Ovary (tissue), 9 donors: ENCODE results near the gene STON1. TPM values are rescaled to one million over a fixed set of nuclear protein-coding genes. Genes with fewer than 3 reads are reported as not detected.
"Not testable (repeated sequence)": the region's sequence is repeated elsewhere in the genome, so short reads cannot be mapped to it uniquely, and the experiment has no call there.

ENCODE experiments used
- DNase-seq, 5 donors: peaks; one replicate each; pipeline ENCODE4 v3.0.0-alpha.2; 2019 to 2020
- H3K27ac ChIP-seq, 2 donors: fragments of 200-600 bp; one replicate each; pipeline versions ENCODE4 v1.5.1 to v1.8.0; 2019 to 2022
- H3K27me3 ChIP-seq: fragments of 200-600 bp; one replicate; pipeline ENCODE4 v1.8.0; 2022
- H3K36me3 ChIP-seq: fragments of 200-600 bp; sonication (generic); one replicate; pipeline ENCODE4 v1.5.1; 2019
- H3K4me1 ChIP-seq: one replicate; pipeline ENCODE4 v1.8.1; 2013; ENCODE audit warnings: mild to moderate bottlenecking, moderate library complexity; ENCODE audit not compliant: insufficient read depth
- H3K4me3 ChIP-seq: fragments of 200-600 bp; sonication (generic); one replicate; pipeline ENCODE4 v1.5.1; 2017
- H3K9me3 ChIP-seq, 2 donors: fragments of 200-600 bp in 1 of 2; sonication (generic) in 1 of 2; one replicate each; pipeline versions ENCODE4 v1.5.1 to v1.8.1; 2013 to 2019; ENCODE audit warnings: mild to moderate bottlenecking in 1 of 2, moderate library complexity in 1 of 2
- CTCF ChIP-seq, 3 donors: fragments of 450-650 bp in 2 of 3; fragments of 200-600 bp in 1 of 3; IDR thresholded peaks; one replicate each; pipeline versions ENCODE4 v1.5.1 to v1.8.0; 2016 to 2022; ENCODE audit warnings: antibody characterized with exemption in 3 of 3, mild to moderate bottlenecking in 1 of 3
- EP300 ChIP-seq: sonication (generic); formaldehyde crosslinking; IDR thresholded peaks from one replicate; pipeline ENCODE4 v1.6.1; 2017; ENCODE audit warnings: antibody characterized with exemption
- POLR2A ChIP-seq: fragments of 450-650 bp; IDR thresholded peaks from one replicate; pipeline ENCODE4 v1.6.1; 2017; ENCODE audit warnings: antibody characterized with exemption, mild to moderate bottlenecking, moderate library complexity
- WGBS, 3 donors: extraction: QIAGEN DNeasy Blood & Tissue Kit in 1 of 3; methylation state at CpG; one replicate each; pipeline versions ENCODE4 v1.1.5 to v1.1.7; 2013 to 2017; 5-methylcytosine and 5-hydroxymethylcytosine counted together
- intact Hi-C, 4 donors: fragments of 100-400 bp; cut with DNase I; formaldehyde crosslinking; loops; one replicate each; pipeline versions ENCODE4 v1.11.0 to v1.15.1; 2022 to 2023
- polyA plus RNA-seq, 2 donors: library from polyadenylated mRNA; stranded (reverse); fragments of 200-250 nt in 1 of 2; fragments of 350-450 nt in 1 of 2; fragmentation: Illumina TruSeq in 1 of 2; extraction: RNeasy Lipid Tissue Mini Kit (QIAGEN cat#74804) in 1 of 2; gene quantifications; one replicate each; pipeline ENCODE4 v1.2.3, GENCODE V29; 2013 to 2014
- total RNA-seq, 7 donors: library from RNA; depleted of rRNA in 2 of 7; stranded (reverse); fragments of >200 nt in 2 of 7; fragmentation: NEBNext Ultra II Directional in 3 of 7; extraction: Animal tissue kit (Norgen Biotek cat#: 25700) in 3 of 7; gene quantifications; one replicate each; pipeline versions ENCODE4 v1.1.0 to v1.2.4, GENCODE V29; 2016 to 2023
- donor health status: DM: no; HTN: no; CAD: no; lungs with moderate emphysema.
- donor health status: DM: no; HTN: no; CAD: no.
- donor health status: Bipolar disorder and iron deficiency.
- donor health status: DM: yes; HTN: yes; CAD: no.
- donor health status: DM: no; HTN: no; CAD: no.
- donor health status: DM: yes; HTN: yes; CAD: no.

Gene STON1
- total and polyA plus RNA-seq, 9 donors = 17.7 to 52.5 (median 38.0) TPM

GRCh38 chr2:48607307-48608014 is 77.5 kb downstream of the STON1 start:
- Histone ChIP-seq H3K27ac (no peak overlapping the region), H3K36me3 (no peaks in the 10 kb centered on the region), H3K9me3 (no peaks in the 10 kb centered on the region), H3K4me3 (no peak overlapping the region), H3K27me3 (no peaks in the 10 kb centered on the region), H3K4me1 (no peaks in the 10 kb centered on the region)
- WGBS, 3 donors = 81 to 84% (median 83%) methylated on average over 10 of the region's 10 CpGs
- intact Hi-C loops = no loop called here
- DNase-seq = no peak
- no peak for TF ChIP-seq POLR2A
- TF ChIP-seq EP300 = no peak
- no peak for TF ChIP-seq CTCF (IDR thresholded peaks at IDR 0.05)

GRCh38 chr2:48613211-48613610 is 83.3 kb downstream of the STON1 start:
- no peak for TF ChIP-seq POLR2A
- no peak for TF ChIP-seq EP300
- TF ChIP-seq CTCF (IDR thresholded peaks at IDR 0.05) = no peak
- DNase-seq = no peak
- Histone ChIP-seq H3K4me3 (no peak overlapping the region), H3K36me3 (no peaks in the 10 kb centered on the region), H3K4me1 (no peaks in the 10 kb centered on the region), H3K27ac (no peak overlapping the region), H3K9me3 (no peaks in the 10 kb centered on the region), H3K27me3 (no peaks in the 10 kb centered on the region)
- intact Hi-C loops = no loop called here
- WGBS, 3 donors = 92 to 95% (median 94%) methylated on average over 2 of the region's 2 CpGs

GRCh38 chr2:48614581-48614980 is 84.6 kb downstream of the STON1 start:
- WGBS, 3 donors = 96 to 99% (median 96%) methylated on average over 11 to 34 of the region's 35 CpGs

GRCh38 chr2:48617618-48618017 is 87.7 kb downstream of the STON1 start, which contains the start of gene GTF2A1L:
GTF2A1L (plus strand) TSS chr2:48617856; CDS start chr2:48617875, 19 bp downstream.
- no peaks in the 10 kb centered on the region for H3K9me3 ChIP-seq
- DNase-seq = no peak
- no peaks in the 10 kb centered on the region for H3K4me1 ChIP-seq
- no peak for TF ChIP-seq POLR2A
- TF ChIP-seq EP300 = no peak
- no peak for TF ChIP-seq CTCF (IDR thresholded peaks at IDR 0.05)
- no peak within 1 kb of the TSS for H3K4me3 ChIP-seq
- intact Hi-C loops = no loop called here
- H3K27ac ChIP-seq = no peak within 1 kb of the TSS
- H3K36me3 ChIP-seq = no peaks in the 10 kb centered on the region
- H3K27me3 ChIP-seq = no peaks in the 10 kb centered on the region
- WGBS, 3 donors = 77 to 91% (median 81%) methylated on average over 26 of the region's 26 CpGs

More at GRCh38 chr2:48614581-48614980, 84.6 kb downstream of the STON1 start:
- H3K4me3 ChIP-seq, intact Hi-C loops, H3K9me3 ChIP-seq, H3K36me3 ChIP-seq, H3K4me1 ChIP-seq, H3K27me3 ChIP-seq, H3K27ac ChIP-seq, DNase-seq: not testable (repeated sequence)

GRCh38 chr2:48619526-48619925 is 89.6 kb downstream of the STON1 start:
- Histone ChIP-seq H3K27me3 (no peaks in the 10 kb centered on the region), H3K27ac (no peak overlapping the region), H3K4me3 (no peak overlapping the region), H3K4me1 (no peaks in the 10 kb centered on the region), H3K36me3 (no peaks in the 10 kb centered on the region), H3K9me3 (no peaks in the 10 kb centered on the region)
- WGBS, 3 donors = 90 to 95% (median 92%) methylated on average over 2 of the region's 2 CpGs
- no peak for DNase-seq
- intact Hi-C loops = no loop called here
- TF ChIP-seq CTCF (IDR thresholded peaks at IDR 0.05) (no peak), EP300 (no peak), POLR2A (no peak)
